Non-pigmented ciliary epithelial cell (primary cell): Measurements from ENCODE around the gene ST6GALNAC4.

Experiments used
- DNase-seq: peaks from one replicate; pipeline ENCODE4 v3.0.0-alpha.2; 2010; ENCODE audit warnings: low read depth

ST6GALNAC4 gene, protein sequence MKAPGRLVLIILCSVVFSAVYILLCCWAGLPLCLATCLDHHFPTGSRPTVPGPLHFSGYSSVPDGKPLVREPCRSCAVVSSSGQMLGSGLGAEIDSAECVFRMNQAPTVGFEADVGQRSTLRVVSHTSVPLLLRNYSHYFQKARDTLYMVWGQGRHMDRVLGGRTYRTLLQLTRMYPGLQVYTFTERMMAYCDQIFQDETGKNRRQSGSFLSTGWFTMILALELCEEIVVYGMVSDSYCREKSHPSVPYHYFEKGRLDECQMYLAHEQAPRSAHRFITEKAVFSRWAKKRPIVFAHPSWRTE

DNA sequence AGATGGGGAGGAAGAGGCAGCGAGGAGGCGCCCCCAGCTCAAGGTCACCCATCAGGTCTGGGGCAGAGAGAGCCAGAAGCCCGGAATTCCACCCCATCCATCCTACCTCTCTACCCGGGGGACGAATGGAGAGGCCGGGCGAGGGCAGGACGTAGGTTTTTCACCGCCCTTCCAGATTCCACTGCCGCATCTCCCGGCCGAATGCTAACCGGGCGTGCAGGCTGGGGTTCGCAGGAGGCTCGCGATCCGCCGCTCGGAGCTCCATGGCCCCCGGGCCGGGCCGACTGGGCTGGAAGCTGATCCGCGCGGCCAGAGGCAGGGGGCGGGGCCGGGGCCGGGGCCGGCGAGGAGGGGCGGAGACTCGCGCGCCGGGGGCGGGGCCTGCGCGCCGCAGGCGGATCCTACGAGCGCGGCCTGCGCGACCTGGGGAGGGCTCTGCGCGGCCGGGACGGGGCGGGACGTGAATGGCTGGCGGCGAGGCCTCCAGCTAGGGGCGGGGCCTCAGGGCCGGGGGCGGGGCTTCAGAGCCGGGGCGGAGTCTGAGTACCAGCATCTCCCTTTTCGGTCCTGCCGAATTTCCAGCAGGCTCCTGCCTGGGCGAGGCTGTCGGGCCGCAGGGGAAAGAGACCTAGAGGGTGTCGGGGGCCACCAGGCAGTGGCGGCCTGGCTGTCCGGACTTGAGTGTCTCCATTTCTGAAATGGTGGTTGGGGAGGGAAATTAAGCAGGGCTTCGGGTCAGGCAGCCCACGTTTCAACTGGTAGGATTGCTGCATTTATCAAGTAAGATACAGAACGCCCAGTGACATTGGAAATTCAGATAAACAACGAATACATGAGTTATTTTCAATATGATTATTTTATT is at the start of gene ST6GALNAC4:
ST6GALNAC4 (minus strand) TSS at position 322 of the 862 bp plus-strand sequence. CDS start 622 bp downstream, outside the sequence.
- no peak for DNase-seq

DNA sequence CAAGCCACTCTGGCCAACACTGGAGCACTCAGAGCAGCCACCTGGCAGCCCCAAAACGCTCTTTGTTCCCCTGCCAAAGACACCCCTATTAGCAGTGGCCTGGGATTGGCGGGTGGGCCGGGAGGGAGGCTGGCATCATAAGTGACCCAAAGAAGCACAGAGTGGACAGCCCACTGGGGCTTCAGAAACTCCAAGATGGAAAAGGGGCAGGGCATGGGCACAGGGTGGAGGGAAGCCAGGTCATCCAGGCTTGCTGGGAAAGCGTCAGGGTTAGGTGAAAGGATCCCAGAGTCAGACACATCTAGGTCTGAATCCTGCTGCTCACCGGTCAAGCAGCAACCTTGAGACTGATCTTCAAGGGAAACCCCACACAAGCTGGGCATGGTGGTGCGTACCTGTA is 49.1 kb upstream of the ST6GALNAC4 start:
- no peak for DNase-seq

DNA sequence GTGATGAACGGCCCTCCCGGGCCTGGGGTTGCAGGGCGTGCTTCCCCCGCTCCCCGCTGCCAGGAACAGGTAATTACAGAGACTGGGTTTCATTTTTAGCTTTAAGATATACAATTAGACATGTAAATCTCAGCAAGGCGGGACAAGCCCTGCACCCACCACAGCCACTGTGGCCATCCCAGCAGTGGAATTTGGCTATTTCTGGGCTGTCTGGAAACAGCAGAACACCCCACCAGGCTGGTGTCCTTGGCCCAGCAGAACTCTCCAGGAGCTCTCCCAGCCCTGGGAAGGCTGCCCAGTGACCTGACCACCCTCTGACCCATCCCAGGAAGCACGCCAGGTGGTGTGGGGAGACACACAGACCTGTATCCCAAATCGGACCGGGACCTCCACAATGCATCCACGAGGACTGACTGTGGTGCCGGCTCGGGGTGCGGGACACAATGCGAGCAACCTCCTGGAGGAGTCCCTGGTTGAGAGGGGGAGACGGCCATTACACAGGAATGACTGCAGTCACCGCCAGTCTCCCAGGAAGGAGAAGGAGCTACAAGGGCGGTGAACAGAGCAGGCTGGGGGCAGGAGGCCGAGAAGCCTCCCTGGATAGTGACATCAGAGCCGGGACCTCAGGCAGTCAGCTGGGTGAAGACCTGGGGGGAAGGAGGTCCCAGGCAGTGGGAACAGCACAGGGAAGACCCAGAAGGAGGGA is 46.7 kb upstream of the ST6GALNAC4 start:
- no peak for DNase-seq

DNA sequence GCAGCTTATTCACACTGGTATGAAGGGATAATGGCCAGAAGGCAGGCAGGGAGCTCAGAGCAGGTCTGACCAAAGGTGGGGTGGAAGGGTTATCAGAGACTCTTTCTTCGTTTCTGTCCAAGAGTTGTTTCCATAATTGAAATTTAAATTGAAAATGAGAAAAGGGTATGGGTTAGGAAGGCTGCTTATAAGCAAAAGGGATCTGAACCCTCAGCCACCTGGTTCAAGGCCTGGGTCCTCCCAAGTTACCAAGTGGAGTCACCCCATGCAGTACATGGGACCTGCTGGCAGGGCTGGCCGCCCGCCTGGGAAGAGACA is 46.2 kb upstream of the ST6GALNAC4 start:
- no peak for DNase-seq

DNA sequence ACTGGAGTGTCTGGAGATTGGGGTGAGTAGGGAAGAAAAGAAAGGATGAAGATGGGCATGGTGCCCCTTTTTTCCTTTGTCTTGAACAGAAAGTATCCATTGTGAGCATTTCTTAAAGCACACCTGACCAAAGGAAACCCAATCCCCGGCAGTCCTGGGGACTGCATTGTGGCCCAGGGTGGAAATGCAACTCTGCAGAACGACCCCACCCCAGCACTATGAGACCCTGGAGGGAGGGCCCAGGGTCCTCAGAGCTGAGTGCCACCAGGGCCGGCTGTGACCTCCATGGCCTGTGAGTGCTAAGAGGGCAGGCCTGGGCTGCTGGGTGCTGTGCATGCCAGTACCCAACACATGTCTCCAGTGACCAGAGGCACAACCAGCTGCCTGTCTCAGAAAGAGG is 45.4 kb upstream of the ST6GALNAC4 start:
- DNase-seq = no peak

DNA sequence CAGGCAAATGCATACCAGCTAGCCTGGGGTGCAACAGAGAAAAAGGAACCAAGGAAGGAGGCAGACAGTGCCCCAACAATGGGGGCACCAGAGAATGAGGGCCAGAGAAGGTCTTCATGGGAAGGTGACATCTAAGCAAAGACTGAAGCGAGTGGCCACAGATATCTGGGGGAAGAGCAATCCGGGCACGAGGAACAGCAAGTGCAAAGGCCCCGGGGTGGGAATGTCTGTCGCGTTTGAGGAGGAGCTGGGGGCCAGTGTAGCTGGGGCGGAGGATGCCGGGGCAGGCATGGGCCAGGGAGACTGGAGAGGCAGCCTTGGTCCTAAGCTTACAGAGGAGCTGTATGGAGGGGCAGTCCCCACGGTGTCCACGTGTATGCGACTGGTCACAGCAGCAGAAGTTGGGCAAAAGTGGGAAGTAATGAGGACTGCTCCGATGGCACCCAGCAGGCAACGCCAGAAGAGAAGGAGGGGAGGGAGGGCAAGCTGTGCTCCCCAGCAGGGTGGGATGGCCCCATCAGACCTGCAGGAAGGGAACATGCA is 44.8 kb upstream of the ST6GALNAC4 start:
- DNase-seq = no peak

DNA sequence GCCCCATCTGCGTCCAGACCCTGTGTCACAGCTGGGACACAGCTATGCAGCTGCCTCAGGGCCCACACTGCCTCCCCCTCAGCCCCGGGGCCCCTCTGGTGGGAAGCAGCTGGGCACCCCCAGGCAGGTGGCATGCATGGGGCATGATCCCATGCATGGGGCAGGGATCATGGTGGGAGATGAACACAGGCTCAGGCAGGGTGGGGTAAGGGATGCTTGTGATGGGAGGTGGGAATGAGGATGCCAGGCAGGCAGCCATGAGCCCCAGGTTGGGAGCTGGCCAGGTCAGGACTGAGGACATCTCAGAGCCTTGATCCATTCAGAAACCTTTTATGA is 44.3 kb upstream of the ST6GALNAC4 start:
- no peak for DNase-seq

DNA sequence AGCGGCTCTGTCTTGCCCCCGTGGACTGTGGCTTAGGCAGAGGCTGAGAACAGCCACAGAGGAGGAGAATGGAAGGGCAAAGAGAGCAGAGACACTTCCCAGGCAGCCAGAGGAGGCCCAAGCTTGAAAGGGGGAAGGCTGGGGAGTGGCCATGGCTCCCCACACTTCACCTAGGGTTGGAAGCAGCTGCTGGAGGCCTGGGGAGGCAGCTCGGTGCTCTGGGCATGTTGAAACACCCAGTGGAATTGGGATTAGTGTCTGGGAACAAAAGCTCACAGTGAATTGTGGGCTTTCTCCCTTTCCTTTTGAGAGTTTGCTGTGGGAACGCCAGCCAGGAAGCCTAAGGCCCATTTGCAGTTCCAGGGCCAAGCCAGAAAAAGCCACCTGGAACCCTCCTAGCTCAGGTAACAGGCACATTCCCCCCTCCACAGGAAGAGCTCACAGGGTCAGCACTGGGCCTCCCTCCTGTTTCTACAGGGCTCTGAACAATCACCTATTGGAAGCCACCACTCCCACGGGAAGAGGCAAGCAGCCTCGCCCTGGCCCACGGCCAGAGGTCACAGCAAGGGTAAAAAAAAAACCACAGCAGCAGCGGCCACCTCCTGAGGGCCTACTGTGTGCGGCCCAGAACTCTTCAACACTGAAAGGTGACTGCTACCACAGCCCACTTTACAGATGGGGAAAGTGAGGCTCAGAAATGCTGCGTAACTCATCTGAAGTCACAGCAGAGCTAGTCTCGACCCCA is 43.7 kb upstream of the ST6GALNAC4 start:
- no peak for DNase-seq

DNA sequence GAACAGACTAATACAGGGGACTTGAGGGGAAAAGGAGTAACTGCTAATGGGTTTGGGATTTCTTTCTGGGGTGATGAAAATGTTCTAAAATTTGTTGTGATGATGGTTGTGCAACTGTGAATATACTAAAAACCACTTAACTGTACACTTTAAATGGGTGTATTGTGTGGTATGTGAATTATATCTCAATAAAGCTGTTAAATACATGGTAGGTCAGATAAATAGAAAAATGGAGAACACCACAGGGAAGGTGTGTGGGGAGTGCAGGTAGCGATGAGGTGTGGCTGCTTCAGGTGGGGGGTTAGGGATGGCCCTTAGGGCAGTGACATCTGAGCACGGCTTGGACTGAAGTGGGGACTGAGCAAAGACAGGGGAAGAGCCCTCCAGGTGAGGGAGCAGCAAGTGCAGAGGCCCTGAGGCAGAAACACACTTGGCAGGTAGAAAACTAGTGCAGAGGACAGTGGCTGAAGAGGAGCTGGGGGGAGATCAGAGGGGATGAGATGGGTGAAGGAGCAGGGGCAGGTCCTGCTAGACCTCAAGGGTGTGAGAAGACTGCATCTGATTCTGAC is 43.1 kb upstream of the ST6GALNAC4 start:
- no peak for DNase-seq

DNA sequence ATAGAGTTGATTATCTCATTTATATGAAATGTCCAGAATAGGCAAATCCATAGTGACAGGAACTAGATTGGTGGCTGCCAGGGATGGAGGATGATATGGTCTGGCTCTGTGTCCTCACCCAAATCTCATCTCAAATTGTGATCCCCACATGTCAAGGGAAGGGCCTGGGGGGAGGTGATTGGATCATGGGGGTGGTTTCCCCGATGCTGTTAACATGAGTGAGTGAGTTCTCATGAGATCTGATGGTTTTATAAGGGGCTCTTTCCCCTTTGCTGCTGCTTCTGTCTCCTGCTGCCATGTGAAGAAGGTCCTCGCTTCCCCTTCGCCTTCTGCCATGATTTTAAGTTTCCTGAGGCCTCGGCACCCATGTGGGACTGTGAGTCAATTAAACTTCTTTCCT is 42.6 kb upstream of the ST6GALNAC4 start:
- DNase-seq = no peak

DNA sequence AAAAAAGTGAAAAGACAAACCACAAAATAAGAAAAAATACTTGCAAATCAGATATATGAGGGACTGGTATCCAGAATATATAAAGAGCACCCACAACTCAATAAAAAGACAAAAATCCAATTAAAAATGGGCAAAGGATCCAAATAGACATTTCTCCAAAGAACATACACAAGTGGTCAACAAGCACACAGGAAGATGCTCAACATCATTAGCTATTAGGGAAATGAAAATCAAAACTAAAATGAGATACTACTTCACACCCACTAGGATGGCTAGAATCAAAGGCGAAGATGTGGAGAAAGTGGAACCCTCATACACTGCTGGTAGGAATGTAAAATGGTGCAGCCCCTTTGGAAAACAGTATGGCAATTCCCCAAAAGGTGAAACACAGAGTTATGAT is 41.9 kb upstream of the ST6GALNAC4 start:
- DNase-seq = no peak

DNA sequence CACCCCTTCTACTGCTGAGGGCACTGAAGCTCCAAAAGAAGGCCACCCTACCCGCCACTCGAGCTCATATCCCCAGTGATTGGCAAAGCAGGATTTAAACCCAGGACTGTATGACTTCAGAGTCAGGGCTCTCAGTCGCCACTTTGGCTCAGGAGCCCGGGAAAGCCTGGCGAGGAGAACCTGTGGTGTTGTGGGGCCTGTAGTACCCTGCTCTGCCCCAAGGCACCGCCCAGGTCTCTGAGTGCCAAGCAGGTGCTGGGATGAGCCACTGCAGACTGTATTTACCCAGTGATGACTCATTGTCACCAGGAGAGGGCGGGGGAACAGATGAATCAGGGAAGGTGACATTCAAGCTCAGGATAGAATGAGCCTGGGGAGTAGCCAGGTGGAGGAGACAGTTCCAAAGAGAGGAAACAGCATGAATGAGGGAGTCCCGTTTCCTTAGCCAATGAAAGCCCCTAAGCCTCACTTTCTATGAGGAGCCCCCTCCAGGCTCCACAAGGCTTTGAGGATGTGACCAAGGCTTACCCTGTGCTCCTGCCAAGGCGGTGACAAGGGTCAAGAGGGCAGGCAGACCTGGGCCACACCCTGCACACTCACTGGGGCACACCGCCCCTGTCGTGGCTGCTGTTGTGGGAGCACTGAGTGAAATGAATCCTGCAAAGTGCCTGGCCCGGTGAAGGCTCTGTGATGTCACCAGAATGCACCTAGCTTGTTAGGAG is 38.6 kb upstream of the ST6GALNAC4 start:
- DNase-seq = no peak

DNA sequence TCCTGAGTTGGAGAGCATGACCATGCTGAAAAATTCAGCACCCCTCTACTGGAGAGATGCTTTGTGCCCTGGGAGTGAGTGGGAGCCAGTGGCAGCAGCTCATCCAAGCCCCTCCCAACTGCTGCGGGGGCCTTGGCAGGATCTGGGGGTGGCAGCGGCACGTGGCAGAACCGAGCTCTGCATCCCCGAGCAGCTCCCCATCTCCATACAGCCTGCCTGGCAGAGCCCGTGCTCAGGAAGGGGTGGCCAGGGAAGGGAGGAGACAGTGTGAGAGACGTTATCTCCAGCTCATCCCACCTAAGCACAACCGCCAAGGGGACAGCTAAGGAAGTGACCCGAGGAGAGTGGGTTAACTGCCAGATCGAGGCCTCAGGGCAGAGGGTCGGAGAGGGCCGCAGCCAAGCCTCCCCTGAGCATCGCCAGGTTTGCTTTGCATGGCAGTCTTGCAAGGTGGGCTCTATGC is 38.0 kb upstream of the ST6GALNAC4 start:
- DNase-seq = no peak

DNA sequence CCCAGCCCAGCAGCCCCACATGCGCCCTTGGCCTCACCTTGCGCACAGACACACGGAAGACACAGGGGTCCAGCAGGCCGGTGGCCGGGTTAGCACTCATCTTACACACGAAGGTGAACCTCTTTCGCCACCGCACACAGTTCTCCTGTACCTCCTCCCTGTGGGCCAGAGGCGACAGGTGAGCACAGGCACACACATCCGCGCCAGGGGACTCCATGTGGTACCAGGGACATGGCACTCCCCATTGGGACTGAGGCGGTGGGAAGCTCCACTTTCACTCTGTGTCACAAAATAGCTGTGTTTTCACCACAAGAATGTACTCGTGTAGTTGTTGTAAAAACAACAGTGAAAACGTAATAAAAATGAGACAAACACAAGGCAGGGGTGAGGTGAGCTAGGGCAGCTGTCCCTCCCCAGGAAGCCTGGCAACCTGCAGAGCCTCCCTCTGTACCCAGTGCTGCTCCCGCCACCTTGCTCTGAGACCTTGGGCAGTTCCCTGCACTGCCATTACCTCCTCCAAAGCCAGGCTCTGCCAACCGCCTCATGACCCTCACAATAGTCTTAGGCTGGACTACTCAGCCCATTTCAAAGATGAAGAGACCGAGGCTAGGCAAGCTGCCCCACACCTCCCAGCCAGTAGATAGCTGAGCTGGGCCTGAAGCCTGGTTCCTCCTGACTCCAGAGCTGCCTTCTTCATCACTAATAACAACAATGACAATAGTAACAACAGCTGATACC is 37.1 kb upstream of the ST6GALNAC4 start:
- DNase-seq = no peak

DNA sequence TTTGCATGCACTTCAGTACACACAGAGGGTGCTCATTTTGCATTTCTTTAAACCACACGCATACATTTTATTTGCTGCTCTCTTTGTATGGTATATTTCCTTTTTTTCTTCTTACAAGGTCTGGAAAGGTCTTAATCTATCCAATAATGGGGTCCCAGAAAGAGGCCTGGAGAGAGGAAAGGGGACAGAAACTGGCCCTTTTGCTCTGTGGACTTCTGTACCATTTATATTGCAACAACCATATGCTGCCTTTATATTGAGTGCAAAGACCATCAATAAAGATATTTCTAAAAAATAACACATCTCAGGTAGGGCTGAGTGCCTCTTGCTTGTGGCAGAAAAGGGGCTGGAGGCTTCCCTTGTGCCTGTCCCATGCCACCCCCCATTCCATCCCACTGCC is 36.3 kb upstream of the ST6GALNAC4 start:
- DNase-seq = no peak

DNA sequence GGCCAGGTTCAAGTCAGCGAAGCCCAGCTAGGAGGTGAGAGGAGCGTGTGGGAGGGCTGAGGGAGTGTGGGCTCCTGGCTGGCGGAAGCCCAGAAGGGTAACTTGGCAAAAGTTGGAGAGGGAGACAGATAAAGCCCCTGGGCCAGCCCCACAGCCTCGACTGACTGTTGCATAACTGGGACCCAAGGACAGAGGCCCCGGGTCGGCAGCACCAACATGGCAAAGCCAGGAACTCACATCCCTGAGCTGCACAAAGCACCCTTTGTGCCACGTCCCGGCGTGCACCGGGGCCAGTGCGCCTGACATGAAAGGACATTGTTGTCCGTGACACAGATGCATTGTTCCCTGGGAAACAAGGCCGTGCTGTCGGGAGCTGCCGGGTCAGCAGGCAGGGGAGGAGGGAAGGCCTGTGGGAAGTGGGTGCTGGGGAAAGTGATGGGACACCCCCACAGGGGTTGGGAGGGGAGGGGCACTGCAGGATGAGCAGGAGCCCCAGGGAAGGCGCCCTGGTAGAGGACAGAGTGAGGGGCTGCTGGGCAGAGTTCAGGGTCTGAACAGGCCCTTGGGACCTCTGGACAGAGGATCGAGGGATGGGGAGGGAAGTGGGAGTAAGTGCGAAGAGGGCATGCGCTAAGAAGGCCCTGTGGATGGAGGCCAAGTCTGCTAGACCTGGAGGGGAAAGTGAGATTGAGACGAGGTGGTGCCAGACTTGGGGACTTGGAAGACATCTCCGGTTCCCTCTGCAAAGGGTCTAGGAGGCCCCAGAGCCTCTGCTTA is 33.9 kb upstream of the ST6GALNAC4 start:
- no peak for DNase-seq

DNA sequence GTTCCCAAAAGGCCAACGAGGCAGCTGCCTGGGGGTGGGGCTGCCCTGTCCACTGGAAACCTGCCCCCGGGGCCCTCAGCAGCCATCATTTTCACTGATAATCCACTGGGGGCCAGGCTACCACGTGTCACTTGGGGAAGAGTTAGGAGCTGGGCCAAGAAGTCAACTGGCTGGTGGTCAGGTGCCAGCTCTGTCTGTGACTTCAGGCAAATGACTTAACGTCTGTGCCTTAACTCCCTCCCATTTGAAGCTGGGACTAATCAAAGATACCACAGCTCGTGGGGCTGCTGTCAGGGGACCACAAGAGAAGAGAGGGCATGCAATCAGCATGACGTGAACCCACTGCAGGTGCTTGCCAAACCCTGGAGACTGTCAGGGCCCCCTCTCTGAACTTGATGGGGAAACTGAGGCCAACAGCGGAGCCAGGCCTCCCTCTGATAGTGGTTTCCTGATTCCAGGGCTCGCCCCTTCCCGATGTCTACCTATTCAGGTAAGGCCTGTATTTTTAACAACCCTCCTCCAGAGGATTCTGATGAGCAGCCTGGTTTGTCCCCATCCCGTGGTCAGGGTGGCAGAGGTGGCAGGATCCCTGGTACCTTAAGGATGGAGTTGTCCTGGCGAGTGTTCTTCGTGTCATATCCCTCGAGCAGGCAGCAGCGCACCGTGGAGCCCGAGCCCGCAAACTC is 33.1 kb upstream of the ST6GALNAC4 start:
- no peak for DNase-seq

DNA sequence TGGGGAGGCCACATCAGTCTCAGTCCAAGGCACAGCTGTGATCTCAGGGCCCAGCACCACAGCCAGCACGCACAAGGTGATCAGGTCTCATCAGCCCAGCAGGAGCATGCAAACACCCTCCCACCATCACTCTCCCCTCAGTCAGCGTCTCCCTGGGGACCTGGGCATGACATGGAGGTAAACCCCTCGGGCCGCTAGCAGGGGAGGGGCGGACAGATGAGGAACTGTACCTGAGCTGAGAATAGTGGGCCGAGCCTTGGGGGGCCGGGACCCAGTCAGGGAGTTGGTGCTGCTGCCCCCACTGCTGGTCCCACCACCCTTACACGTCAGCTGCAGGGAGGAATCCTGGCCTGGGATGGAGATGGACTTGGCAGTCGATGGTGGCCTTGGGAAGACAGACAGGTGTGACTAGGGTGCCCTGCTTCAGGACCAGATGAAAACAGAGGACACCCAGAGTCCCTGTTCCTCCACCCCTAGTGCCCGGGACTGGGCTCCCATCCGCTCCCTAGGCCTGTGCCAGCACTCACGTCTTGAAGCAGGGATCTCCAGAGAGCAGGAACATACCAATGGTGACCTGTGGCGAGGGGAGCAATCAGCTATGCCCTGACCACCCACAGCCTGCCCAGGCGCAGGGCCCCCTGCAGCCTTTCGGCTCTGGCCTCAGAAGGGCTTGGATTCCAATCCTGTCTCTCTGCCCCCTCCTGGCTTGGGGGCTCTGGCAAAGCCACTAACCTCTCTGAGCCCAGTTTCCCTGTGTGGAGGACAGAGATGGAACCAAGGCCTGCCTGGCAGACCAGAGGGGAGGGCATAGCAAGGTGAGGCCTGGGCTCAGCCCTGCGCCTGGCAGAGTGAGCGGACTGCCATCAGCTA is 31.2 kb upstream of the ST6GALNAC4 start:
- no peak for DNase-seq
